SK-N-SH (cell line): ENCODE results near the gene XRN1. TPM values are rescaled to one million over a fixed set of nuclear protein-coding genes. Genes with fewer than 3 reads are reported as not detected.

ENCODE experiments used
- CTCF ChIA-PET: fragments of 300-600, 350-600 bp; formaldehyde crosslinking; extraction: SDS; loops from one replicate; lab custom pipeline; 2021; lab: Yijun Ruan, JAX
- POLR2A ChIA-PET: fragments of 350-600 bp; sonication (Branson Sonifier 250); formaldehyde crosslinking; extraction: SDS; loops from one replicate; lab custom pipeline; 2020; ENCODE audit warnings: antibody characterized with exemption, inconsistent platforms; lab: Yijun Ruan, JAX
- DNase-seq: peaks from one replicate; pipeline ENCODE4 v3.0.0; 2012
- H2AFZ ChIP-seq: fragments of 200-600 bp; sonication (generic); 2 replicates; pipeline ENCODE4 v1.8.1; 2016; ENCODE audit warnings: antibody characterized with exemption, mild to moderate bottlenecking, low read depth
- H3F3A ChIP-seq: fragments of 200-600 bp; sonication (generic); replicated peaks from 2 replicates; pipeline ENCODE3; 2016; ENCODE audit warnings: antibody characterized with exemption, mild to moderate bottlenecking; ENCODE audit not compliant: insufficient read depth
- H3K27ac ChIP-seq, 2 experiments: fragments of 200-500 bp in 1 of 2; fragments of 200-600 bp in 1 of 2; sonication (Bioruptor generic) in 1 of 2; sonication (generic), shearing (Covaris generic) in 1 of 2; 2 replicates each; pipeline versions ENCODE4 v1.5.1 to v1.6.1; 2014 to 2016; ENCODE audit warnings: low read depth in 2 of 2, inconsistent platforms in 1 of 2, low read length in 1 of 2, mild to moderate bottlenecking in 1 of 2, mixed read lengths in 1 of 2
- H3K27me3 ChIP-seq: fragments of 200-600 bp; sonication (generic), shearing (Covaris generic); 2 replicates; pipeline ENCODE4 v1.6.1; 2016; ENCODE audit warnings: mixed run types; ENCODE audit not compliant: insufficient read depth
- H3K36me3 ChIP-seq, 2 experiments: fragments of 200-500 bp in 1 of 2; fragments of 200-600 bp in 1 of 2; sonication (Bioruptor generic) in 1 of 2; sonication (generic) in 1 of 2; replicated peaks in 1 of 2; 2 replicates each; pipeline versions ENCODE3 to v1.5.1; 2014 to 2016; ENCODE audit warnings: low read length in 1 of 2, mild to moderate bottlenecking in 1 of 2; ENCODE audit not compliant: insufficient read depth in 2 of 2, control insufficient read depth in 1 of 2
- H3K4me1 ChIP-seq, 2 experiments: fragments of 200-500 bp in 1 of 2; fragments of 200-600 bp in 1 of 2; sonication (Bioruptor generic) in 1 of 2; sonication (generic), shearing (Covaris generic) in 1 of 2; 2 replicates each; pipeline versions ENCODE4 v1.5.1 to v1.6.1; 2014 to 2016; ENCODE audit warnings: low read depth in 1 of 2, low read length in 1 of 2, mixed run types in 1 of 2; ENCODE audit not compliant: insufficient read depth in 2 of 2, control insufficient read depth in 1 of 2
- H3K4me2 ChIP-seq: fragments of 200-600 bp; sonication (generic), shearing (Covaris generic); 2 replicates; pipeline ENCODE4 v1.6.1; 2017; ENCODE audit warnings: mixed run types
- H3K4me3 ChIP-seq, 2 experiments: fragments of 200-500 bp in 1 of 2; fragments of 200-600 bp in 1 of 2; sonication (Bioruptor generic) in 1 of 2; sonication (generic), shearing (Covaris generic) in 1 of 2; 2 replicates each; pipeline versions ENCODE4 v1.5.1 to v1.8.1; 2014 to 2016; ENCODE audit warnings: low read depth in 2 of 2, inconsistent platforms in 1 of 2, low read length in 1 of 2, mild to moderate bottlenecking in 1 of 2, mixed read lengths in 1 of 2, moderate library complexity in 1 of 2
- H3K79me2 ChIP-seq: fragments of 200-600 bp; sonication (generic); 2 replicates; pipeline ENCODE4 v1.8.1; 2017; ENCODE audit warnings: mild to moderate bottlenecking; ENCODE audit not compliant: insufficient read depth
- H3K9ac ChIP-seq: fragments of 200-600 bp; sonication (generic); 2 replicates; pipeline ENCODE4 v1.6.1; 2017; ENCODE audit warnings: mixed run types
- H3K9me2 ChIP-seq: fragments of 200-600 bp; sonication (generic); 2 replicates; pipeline ENCODE4 v1.6.1; 2017; ENCODE audit warnings: mixed run types
- H3K9me3 ChIP-seq: fragments of 200-600 bp; sonication (generic); 2 replicates; pipeline ENCODE4 v1.6.1; 2017; ENCODE audit warnings: mixed run types, mild to moderate bottlenecking, moderate library complexity
- H4K20me1 ChIP-seq: fragments of 200-600 bp; sonication (generic); 2 replicates; pipeline ENCODE4 v1.6.1; 2017; ENCODE audit warnings: mild to moderate bottlenecking, mixed run types; ENCODE audit not compliant: insufficient read depth
- CHD2 ChIP-seq: fragments of 150-350 bp; IDR thresholded peaks from 2 replicates; pipeline ENCODE4 v1.6.1; 2018; ENCODE audit warnings: low read length; ENCODE audit not compliant: partially characterized antibody
- ELF1 ChIP-seq: IDR thresholded peaks from 2 replicates; pipeline ENCODE4 v1.4.0; 2012
- EP300 ChIP-seq, 2 experiments: IDR thresholded peaks; 2 replicates each; pipeline versions ENCODE4 v1.4.0 to v1.6.1; 2012; ENCODE audit warnings: borderline replicate concordance in 1 of 2, low read depth in 1 of 2, low read length in 1 of 2
- FOSL2 ChIP-seq: IDR thresholded peaks from 2 replicates; pipeline ENCODE4 v1.4.0; 2012; ENCODE audit warnings: low read depth, mild to moderate bottlenecking, moderate library complexity, borderline replicate concordance
- FOXM1 ChIP-seq: IDR thresholded peaks from 2 replicates; pipeline ENCODE4 v1.4.0; 2012; ENCODE audit warnings: low read depth, mild to moderate bottlenecking
- JUND ChIP-seq: IDR thresholded peaks from 2 replicates; pipeline ENCODE4 v1.4.0; 2012
- MXI1 ChIP-seq: IDR thresholded peaks from 2 replicates; pipeline ENCODE4 v1.6.1; 2012; ENCODE audit warnings: mild to moderate bottlenecking, low read depth, low read length, improper control_type of control experiment
- NRF1 ChIP-seq: IDR thresholded peaks from 2 replicates; pipeline ENCODE4 v1.6.1; 2012; ENCODE audit warnings: low read depth, mild to moderate bottlenecking, low read length
- RCOR1 ChIP-seq: fragments of 150-350 bp; IDR thresholded peaks from 2 replicates; pipeline ENCODE4 v1.6.1; 2017; ENCODE audit warnings: antibody characterized with exemption, low read length
- RFX5 ChIP-seq: IDR thresholded peaks from 2 replicates; pipeline ENCODE4 v1.6.1; 2012; ENCODE audit warnings: mild to moderate bottlenecking, improper control_type of control experiment, low read length
- TCF12 ChIP-seq: IDR thresholded peaks from 2 replicates; pipeline ENCODE4 v1.4.0; 2012
- WGBS: methylation state at CpG from one replicate; pipeline ENCODE4 v1.1.6; 2017; ENCODE audit warnings: low lambda C conversion rate; 5-methylcytosine and 5-hydroxymethylcytosine counted together
- polyA plus RNA-seq, 3 experiments: library from polyadenylated mRNA; depleted of rRNA; stranded (reverse); fragments of >200 nt; gene quantifications; 2 replicates each; pipeline ENCODE4 v1.2.3, GENCODE V29; 2012
- TF ChIP-seq, protein P1 (sequence below): IDR thresholded peaks from 2 replicates; pipeline ENCODE4; 2012

Gene XRN1
- polyA plus RNA-seq, 1 of the 3 experiments (the other 2 are of a cell fraction) = 2.7 TPM

DNA sequence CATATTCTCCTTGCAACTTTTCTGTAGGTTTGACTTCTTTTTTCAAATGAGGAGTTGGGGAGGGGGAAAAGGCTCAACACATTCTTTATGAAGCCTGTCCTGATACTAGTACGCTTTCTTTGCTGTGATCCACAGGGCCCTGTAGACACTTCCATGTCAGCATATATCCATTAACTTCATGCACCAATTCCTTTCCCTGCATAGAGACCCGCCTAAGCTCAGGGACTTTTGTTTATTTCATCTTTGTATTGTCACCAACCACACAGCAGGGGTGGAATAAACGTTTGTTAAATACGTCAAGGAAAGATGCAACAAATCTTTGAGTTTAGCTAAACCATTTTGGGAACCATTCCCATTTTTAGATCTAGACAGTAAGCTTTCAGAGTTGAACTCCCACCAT, 179.4 kb downstream of the XRN1 start:
- Histone ChIP-seq H3K4me3 (no peak overlapping the region), H3K36me3 (no peaks in the 10 kb centered on the region), H3K9me3 (no peaks in the 10 kb centered on the region), H4K20me1 (no peaks in the 10 kb centered on the region)
- no peak for TF ChIP-seq CHD2
- no peak for TF ChIP-seq FOXM1
- no peak for TF ChIP-seq EP300 (IDR thresholded peaks at IDR 0.05; ENCODE audit: borderline replicate concordance in 1 of 2, low read depth in 1 of 2, low read length in 1 of 2)
- TF ChIP-seq ELF1 = no peak
- no peak for TF ChIP-seq RFX5
- TF ChIP-seq TCF12 = no peak
- no peak for TF ChIP-seq RCOR1
- TF ChIP-seq, protein P1, sequence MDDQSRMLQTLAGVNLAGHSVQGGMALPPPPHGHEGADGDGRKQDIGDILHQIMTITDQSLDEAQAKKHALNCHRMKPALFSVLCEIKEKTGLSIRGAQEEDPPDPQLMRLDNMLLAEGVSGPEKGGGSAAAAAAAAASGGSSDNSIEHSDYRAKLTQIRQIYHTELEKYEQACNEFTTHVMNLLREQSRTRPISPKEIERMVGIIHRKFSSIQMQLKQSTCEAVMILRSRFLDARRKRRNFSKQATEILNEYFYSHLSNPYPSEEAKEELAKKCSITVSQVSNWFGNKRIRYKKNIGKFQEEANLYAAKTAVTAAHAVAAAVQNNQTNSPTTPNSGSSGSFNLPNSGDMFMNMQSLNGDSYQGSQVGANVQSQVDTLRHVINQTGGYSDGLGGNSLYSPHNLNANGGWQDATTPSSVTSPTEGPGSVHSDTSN = no peak
- no peak for TF ChIP-seq JUND
- TF ChIP-seq, all 33 proteins: peak for 0
- no peaks in the 10 kb centered on the region for H3K79me2 ChIP-seq
- ChIA-PET POLR2A (interaction anchor here (0.6 kb wide), 1 partner anchor 50 kb away, joined by 3 read pairs; no protein-coding TSS in a partner anchor), CTCF (interaction anchor here (1.1 to 2.9 kb wide), 2 partner anchors 11 to 38 kb away, joined by 3 to 12 read pairs; no protein-coding TSS in a partner anchor)
- no peak overlapping the region for H3K27ac ChIP-seq
- 74% methylated on average over 4 of the region's 4 CpGs for whole genome bisulfite sequencing
- H3K9ac ChIP-seq = no peak overlapping the region
- no peak for DNase-seq
- no peak overlapping the region for H2AFZ ChIP-seq
- peaks cover 4% of the 10 kb centered on the region for H3F3A ChIP-seq
- H3K27me3 ChIP-seq = no peaks in the 10 kb centered on the region
- no peaks in the 10 kb centered on the region for H3K9me2 ChIP-seq
- peaks cover 0 to 6% of the 10 kb centered on the region in 2 experiments; a peak in 1 of 4 replicates for H3K4me1 ChIP-seq
- H3K4me2 ChIP-seq = no peak overlapping the region

DNA sequence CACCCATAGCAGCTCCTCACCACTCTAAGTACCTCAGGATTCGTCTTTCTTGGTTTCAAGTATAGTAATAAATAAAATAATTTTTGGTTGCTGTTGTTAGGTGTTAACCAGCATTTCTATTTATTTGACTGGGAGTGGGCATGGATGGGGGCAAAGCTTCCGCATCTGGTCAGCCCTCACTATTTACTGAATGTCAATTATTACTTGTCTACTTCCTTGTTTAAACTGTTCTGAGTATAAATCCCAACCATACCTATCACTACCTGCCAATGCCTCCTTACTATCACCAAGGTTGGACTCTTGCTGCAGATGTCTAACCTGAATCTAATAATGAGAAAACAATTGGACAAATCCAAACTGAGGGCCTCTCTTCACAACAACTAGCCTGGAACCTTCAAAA, 180.6 kb downstream of the XRN1 start:
- H3K27me3 ChIP-seq = no peaks in the 10 kb centered on the region
- H3K79me2 ChIP-seq = no peaks in the 10 kb centered on the region
- H2AFZ ChIP-seq = no peak overlapping the region
- H3K4me3 ChIP-seq = no peak overlapping the region
- DNase-seq = no peak
- no peaks in the 10 kb centered on the region for H3K9me2 ChIP-seq
- H3K4me1 ChIP-seq = no peaks in the 10 kb centered on the region; a peak in 1 of 4 replicates
- no peaks in the 10 kb centered on the region for H3K9me3 ChIP-seq
- H3K4me2 ChIP-seq = no peak overlapping the region
- H4K20me1 ChIP-seq = no peaks in the 10 kb centered on the region
- TF ChIP-seq MXI1 (no peak), FOSL2 (no peak), NRF1 (no peak), EP300 (IDR thresholded peaks at IDR 0.05; ENCODE audit: borderline replicate concordance in 1 of 2, low read depth in 1 of 2, low read length in 1 of 2) (no peak)
- TF ChIP-seq, protein P1 = no peak
- POLR2A ChIA-PET = no interaction called here
- H3K27ac ChIP-seq = no peak overlapping the region
- no peaks in the 10 kb centered on the region for H3F3A ChIP-seq
- no peak overlapping the region for H3K9ac ChIP-seq
- CTCF ChIA-PET = no interaction called here
- WGBS = 67% methylated on average over 2 of the region's 2 CpGs
- H3K36me3 ChIP-seq = no peaks in the 10 kb centered on the region
